GM23248 (cell line): ENCODE results near the gene USP24. TPM values are rescaled to one million over a fixed set of nuclear protein-coding genes. Genes with fewer than 3 reads are reported as not detected.

Source experiments
- DNase-seq: peaks from one replicate; pipeline ENCODE4 v3.0.0-alpha.2; 2015
- H2AFZ ChIP-seq: fragments of 200-600 bp; sonication (generic); 2 replicates; pipeline ENCODE4 v1.6.1; 2016; ENCODE audit warnings: antibody characterized with exemption
- H3F3A ChIP-seq: fragments of 200-600 bp; sonication (generic); 2 replicates; pipeline ENCODE4 v1.6.1; 2016; ENCODE audit warnings: mild to moderate bottlenecking, antibody characterized with exemption, mixed run types; ENCODE audit not compliant: insufficient read depth
- H3K27ac ChIP-seq: fragments of 200-600 bp; sonication (generic); 2 replicates; pipeline ENCODE4 v1.5.1; 2016; ENCODE audit warnings: mild to moderate bottlenecking
- H3K27me3 ChIP-seq: fragments of 200-600 bp; sonication (generic); replicated peaks from 2 replicates; pipeline ENCODE4 v1.6.1; 2016; ENCODE audit warnings: mild to moderate bottlenecking; ENCODE audit not compliant: insufficient read depth
- H3K36me3 ChIP-seq: fragments of 200-600 bp; sonication (generic); 2 replicates; pipeline ENCODE4 v1.6.1; 2016; ENCODE audit warnings: low read depth, mild to moderate bottlenecking
- H3K4me1 ChIP-seq: fragments of 200-600 bp; sonication (generic); 2 replicates; pipeline ENCODE4 v1.6.1; 2016; ENCODE audit warnings: mild to moderate bottlenecking; ENCODE audit not compliant: insufficient read depth
- H3K4me2 ChIP-seq: fragments of 200-600 bp; sonication (generic); one replicate; pipeline ENCODE4 v1.6.1; 2016; ENCODE audit warnings: mild to moderate bottlenecking; ENCODE audit not compliant: unreplicated experiment
- H3K4me3 ChIP-seq: fragments of 200-600 bp; sonication (generic); 2 replicates; pipeline ENCODE4 v1.5.1; 2016; ENCODE audit warnings: mild to moderate bottlenecking
- H3K79me2 ChIP-seq: fragments of 200-600 bp; sonication (generic); 2 replicates; pipeline ENCODE4 v1.6.1; 2016; ENCODE audit warnings: mild to moderate bottlenecking; ENCODE audit not compliant: insufficient read depth
- H3K9ac ChIP-seq: fragments of 200-600 bp; sonication (generic); 2 replicates; pipeline ENCODE4 v1.6.1; 2016; ENCODE audit warnings: mild to moderate bottlenecking
- H3K9me2 ChIP-seq: fragments of 200-600 bp; sonication (generic); 2 replicates; pipeline ENCODE4 v1.6.1; 2016; ENCODE audit warnings: mixed run types, mild to moderate bottlenecking, moderate library complexity; ENCODE audit not compliant: insufficient read depth
- H3K9me3 ChIP-seq: fragments of 200-600 bp; sonication (generic); one replicate; pipeline ENCODE4 v1.6.1; 2017; ENCODE audit warnings: low read depth
- H4K20me1 ChIP-seq: fragments of 200-600 bp; sonication (generic); 2 replicates; pipeline ENCODE4 v1.6.0; 2016; ENCODE audit not compliant: insufficient read depth
- EZH2 ChIP-seq: fragments of 200-600 bp; sonication (generic); IDR thresholded peaks from 2 replicates; pipeline ENCODE4 v1.6.1; 2018; ENCODE audit warnings: antibody characterized with exemption, mild to moderate bottlenecking; ENCODE audit not compliant: insufficient read depth, poor library complexity, severe bottlenecking
- EZH2phosphoT487 ChIP-seq: fragments of 200-600 bp; sonication (generic); IDR thresholded peaks from 2 replicates; pipeline ENCODE4 v1.6.1; 2018; ENCODE audit warnings: antibody characterized with exemption, moderate library complexity, mild to moderate bottlenecking, low read depth; ENCODE audit not compliant: insufficient read depth
- WGBS, 2 experiments: methylation state at CpG; one replicate each; pipeline ENCODE4 v1.1.6; 2015 to 2017; ENCODE audit warnings: low lambda C conversion rate in 2 of 2, low coverage in 1 of 2; ENCODE audit errors: missing lambda C conversion rate in 2 of 2; 5-methylcytosine and 5-hydroxymethylcytosine counted together
- in situ Hi-C: fragments of 300-500 bp; cut with MboI; formaldehyde crosslinking; loops from 2 replicates; pipeline ENCODE4 v1.15.0; 2020
- polyA plus RNA-seq: library from polyadenylated mRNA; unstranded; fragments of >200 nt; fragmentation: Nextera tagmentation; extraction: Ambion mirVana; gene quantifications from 2 replicates; pipeline ENCODE4 v1.2.1, GENCODE V29; 2016
- total RNA-seq: library from RNA; depleted of rRNA; stranded (reverse); fragments of >200 nt; shearing (Covaris generic); gene quantifications from 2 replicates; pipeline ENCODE4 v1.2.3, GENCODE V29; 2014

USP24 gene
- total and polyA plus RNA-seq, 2 experiments from 2014 or later: 3.3 to 16.3 TPM

GRCh38 chr1:55063577-55063942, 151.6 kb downstream of the USP24 start:
- no peaks in the 10 kb centered on the region for H4K20me1 ChIP-seq
- H3K9ac ChIP-seq: no peak overlapping the region
- no peak overlapping the region for H3K4me3 ChIP-seq
- H3K4me1 ChIP-seq: peaks cover 15% of the 10 kb centered on the region
- H3K9me3 ChIP-seq: no peaks in the 10 kb centered on the region
- no peak for DNase-seq
- peaks cover 23% of the 10 kb centered on the region for H3F3A ChIP-seq
- no peak overlapping the region for H3K27ac ChIP-seq
- H3K79me2 ChIP-seq: no peaks in the 10 kb centered on the region
- H2AFZ ChIP-seq: no peak overlapping the region
- WGBS, 2 experiments: 88 to 89% methylated on average over 9 of the region's 9 CpGs
- no peak overlapping the region for H3K4me2 ChIP-seq
- in situ Hi-C loops: no loop called here
- no peaks in the 10 kb centered on the region for H3K27me3 ChIP-seq
- TF ChIP-seq EZH2phosphoT487: no peak
- TF ChIP-seq EZH2: no peak
- peaks cover 18% of the 10 kb centered on the region; the same call in 1 of the 2 replicates for H3K36me3 ChIP-seq
- no peaks in the 10 kb centered on the region for H3K9me2 ChIP-seq

DNA sequence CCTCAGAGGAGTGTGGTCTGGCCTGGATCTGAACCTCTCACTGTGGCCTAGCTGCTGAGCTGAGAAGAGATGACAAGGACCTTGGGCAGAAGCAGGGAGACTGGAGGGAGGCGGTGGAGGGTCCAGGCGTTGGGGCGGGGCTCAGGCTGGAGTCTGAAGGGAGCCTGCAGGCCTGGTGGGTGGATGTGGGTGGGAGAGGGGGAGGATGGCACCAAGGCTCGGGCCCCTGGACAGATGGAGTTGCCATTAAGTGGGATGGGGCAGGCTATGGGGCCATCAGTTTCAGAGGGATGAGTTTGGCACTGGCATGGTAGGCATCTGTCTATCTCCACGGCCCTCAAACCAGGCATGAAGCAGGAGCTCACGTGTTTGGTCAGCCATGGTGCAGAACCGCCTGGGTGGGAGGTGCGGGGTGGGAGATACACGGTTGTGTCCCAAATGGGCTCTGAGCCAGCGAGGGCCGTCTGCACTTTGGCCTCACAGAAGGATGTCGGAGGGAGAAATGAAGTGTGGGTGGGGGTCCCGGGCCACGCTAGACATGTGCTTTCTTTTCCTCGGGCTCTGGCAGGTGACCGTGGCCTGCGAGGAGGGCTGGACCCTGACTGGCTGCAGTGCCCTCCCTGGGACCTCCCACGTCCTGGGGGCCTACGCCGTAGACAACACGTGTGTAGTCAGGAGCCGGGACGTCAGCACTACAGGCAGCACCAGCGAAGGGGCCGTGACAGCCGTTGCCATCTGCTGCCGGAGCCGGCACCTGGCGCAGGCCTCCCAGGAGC, 152.2 kb downstream of the USP24 start:
- no peak overlapping the region for H3K4me3 ChIP-seq
- peaks cover 14% of the 10 kb centered on the region; the same call in 1 of the 2 replicates for H3K36me3 ChIP-seq
- WGBS, 2 experiments: 86 to 91% methylated on average over 28 to 29 of the region's 29 CpGs
- H3K9me3 ChIP-seq: no peaks in the 10 kb centered on the region
- no peak for TF ChIP-seq EZH2
- no peak for TF ChIP-seq EZH2phosphoT487
- no peaks in the 10 kb centered on the region for H3K79me2 ChIP-seq
- no peak for DNase-seq
- H3K27me3 ChIP-seq: no peaks in the 10 kb centered on the region
- in situ Hi-C loops: no loop called here
- peaks cover 15% of the 10 kb centered on the region for H3K4me1 ChIP-seq
- H3F3A ChIP-seq: peaks cover 23% of the 10 kb centered on the region
- H3K4me2 ChIP-seq: no peak overlapping the region
- no peak overlapping the region for H3K27ac ChIP-seq
- no peak overlapping the region for H3K9ac ChIP-seq
- H3K9me2 ChIP-seq: no peaks in the 10 kb centered on the region
- no peak overlapping the region for H2AFZ ChIP-seq
- no peaks in the 10 kb centered on the region for H4K20me1 ChIP-seq

GRCh38 chr1:55061706-55062321, 153.3 kb downstream of the USP24 start:
- H3K79me2 ChIP-seq: no peaks in the 10 kb centered on the region
- no peak for DNase-seq
- no peak overlapping the region for H2AFZ ChIP-seq
- in situ Hi-C loops: no loop called here
- no peak overlapping the region for H3K4me2 ChIP-seq
- no peaks in the 10 kb centered on the region for H3K9me3 ChIP-seq
- no peak for TF ChIP-seq EZH2
- no peak for TF ChIP-seq EZH2phosphoT487
- peaks cover 2% of the 10 kb centered on the region; the same call in 1 of the 2 replicates for H3K36me3 ChIP-seq
- no peaks in the 10 kb centered on the region for H3K9me2 ChIP-seq
- no peaks in the 10 kb centered on the region for H4K20me1 ChIP-seq
- H3K9ac ChIP-seq: no peak overlapping the region
- peaks cover 23% of the 10 kb centered on the region for H3F3A ChIP-seq
- H3K4me1 ChIP-seq: peaks cover 15% of the 10 kb centered on the region
- 53 to 75% methylated on average over 4 of the region's 4 CpGs for WGBS, 2 experiments
- no peak overlapping the region for H3K4me3 ChIP-seq
- no peak overlapping the region for H3K27ac ChIP-seq
- H3K27me3 ChIP-seq: no peaks in the 10 kb centered on the region

DNA sequence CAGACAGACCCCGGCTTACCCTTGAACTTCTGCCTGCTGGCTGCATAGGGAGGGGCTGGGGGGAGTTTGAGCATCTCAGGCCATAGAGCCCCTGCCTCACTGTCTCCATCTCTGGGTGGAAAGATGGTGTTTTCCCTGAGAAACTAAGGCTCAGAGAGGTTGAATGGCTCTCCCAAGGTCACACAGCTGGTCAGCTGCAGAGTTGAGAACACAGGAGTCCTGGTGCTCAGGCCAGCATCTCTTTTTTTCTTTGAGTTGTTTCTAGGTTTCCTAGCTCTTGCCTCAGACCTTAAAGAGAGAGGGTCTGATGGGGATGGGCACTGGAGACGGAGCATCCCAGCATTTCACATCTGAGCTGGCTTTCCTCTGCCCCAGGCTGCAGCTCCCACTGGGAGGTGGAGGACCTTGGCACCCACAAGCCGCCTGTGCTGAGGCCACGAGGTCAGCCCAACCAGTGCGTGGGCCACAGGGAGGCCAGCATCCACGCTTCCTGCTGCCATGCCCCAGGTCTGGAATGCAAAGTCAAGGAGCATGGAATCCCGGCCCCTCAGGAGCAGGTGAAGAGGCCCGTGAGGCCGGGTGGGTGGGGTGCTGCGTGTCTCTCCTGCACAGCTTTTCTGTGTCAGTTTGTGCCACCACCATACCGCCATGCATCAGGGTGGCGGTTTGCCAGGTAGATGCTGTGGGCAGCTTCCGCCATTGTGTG, 154.0 kb downstream of the USP24 start:
- no peak for DNase-seq
- Histone ChIP-seq H3K4me2 (no peak overlapping the region), H3K9ac (no peak overlapping the region), H4K20me1 (no peaks in the 10 kb centered on the region), H3F3A (peaks cover 22% of the 10 kb centered on the region), H3K9me3 (no peaks in the 10 kb centered on the region), H2AFZ (no peak overlapping the region), H3K9me2 (no peaks in the 10 kb centered on the region), H3K27me3 (no peaks in the 10 kb centered on the region), H3K4me1 (peaks cover 15% of the 10 kb centered on the region), H3K36me3 (no peaks in the 10 kb centered on the region), H3K4me3 (no peak overlapping the region), H3K79me2 (no peaks in the 10 kb centered on the region), H3K27ac (no peak overlapping the region)
- no peak for TF ChIP-seq EZH2
- 82 to 84% methylated on average over 13 of the region's 13 CpGs for WGBS, 2 experiments
- in situ Hi-C loops: no loop called here
